HL-60 (cell line): Measurements from ENCODE around the gene HASPIN.

Experiments used
- GABPA ChIP-seq: IDR thresholded peaks from 2 replicates; pipeline ENCODE4 v1.6.1; 2012; ENCODE audit warnings: low read depth
- POLR2AphosphoS5 ChIP-seq: IDR thresholded peaks from 2 replicates; pipeline ENCODE4 v1.6.1; 2012; ENCODE audit warnings: low read depth
- REST ChIP-seq: IDR thresholded peaks from 2 replicates; pipeline ENCODE4 v1.6.1; 2012; ENCODE audit warnings: low read depth; ENCODE audit not compliant: insufficient replicate concordance
- TF ChIP-seq, protein P1 (sequence below): IDR thresholded peaks from one replicate; pipeline ENCODE4 v1.5.1; 2011; ENCODE audit warnings: low read length, control low read depth, inconsistent platforms; ENCODE audit not compliant: insufficient read depth

DNA sequence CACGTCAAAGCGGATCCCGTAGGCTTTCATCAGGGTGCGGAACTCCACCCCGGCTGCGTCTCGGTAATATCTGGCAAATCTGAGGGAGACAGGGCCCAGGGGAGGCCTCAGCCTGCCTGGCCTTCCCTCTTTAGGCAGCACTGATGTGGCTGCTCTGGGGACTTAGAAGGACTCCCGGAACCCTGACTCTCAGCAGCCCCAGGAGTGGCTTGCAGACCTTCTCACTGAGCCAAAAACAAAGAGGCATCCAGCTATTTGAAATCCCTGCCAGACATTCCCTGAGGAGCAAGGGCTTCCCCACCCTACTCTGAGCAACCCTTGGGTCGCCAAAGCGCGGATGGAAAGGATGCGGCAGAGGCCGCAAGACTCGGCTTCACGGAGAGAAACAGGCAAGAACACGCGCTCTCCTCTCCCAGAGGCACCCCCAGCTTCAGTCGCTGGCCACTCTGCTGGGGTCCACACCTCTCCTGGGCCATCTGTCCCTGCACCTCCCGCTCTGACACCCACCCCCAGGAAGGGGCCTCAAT, 35.6 kb upstream of the HASPIN start:
- TF ChIP-seq, protein P1, sequence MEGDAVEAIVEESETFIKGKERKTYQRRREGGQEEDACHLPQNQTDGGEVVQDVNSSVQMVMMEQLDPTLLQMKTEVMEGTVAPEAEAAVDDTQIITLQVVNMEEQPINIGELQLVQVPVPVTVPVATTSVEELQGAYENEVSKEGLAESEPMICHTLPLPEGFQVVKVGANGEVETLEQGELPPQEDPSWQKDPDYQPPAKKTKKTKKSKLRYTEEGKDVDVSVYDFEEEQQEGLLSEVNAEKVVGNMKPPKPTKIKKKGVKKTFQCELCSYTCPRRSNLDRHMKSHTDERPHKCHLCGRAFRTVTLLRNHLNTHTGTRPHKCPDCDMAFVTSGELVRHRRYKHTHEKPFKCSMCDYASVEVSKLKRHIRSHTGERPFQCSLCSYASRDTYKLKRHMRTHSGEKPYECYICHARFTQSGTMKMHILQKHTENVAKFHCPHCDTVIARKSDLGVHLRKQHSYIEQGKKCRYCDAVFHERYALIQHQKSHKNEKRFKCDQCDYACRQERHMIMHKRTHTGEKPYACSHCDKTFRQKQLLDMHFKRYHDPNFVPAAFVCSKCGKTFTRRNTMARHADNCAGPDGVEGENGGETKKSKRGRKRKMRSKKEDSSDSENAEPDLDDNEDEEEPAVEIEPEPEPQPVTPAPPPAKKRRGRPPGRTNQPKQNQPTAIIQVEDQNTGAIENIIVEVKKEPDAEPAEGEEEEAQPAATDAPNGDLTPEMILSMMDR = no peak
- TF ChIP-seq REST (no peak), GABPA (no peak), POLR2AphosphoS5 (no peak)
